ENCODE data around the gene MTR. TPM values are rescaled to one million over a fixed set of nuclear protein-coding genes. Genes with fewer than 3 reads are reported as not detected.

MTR gene
- total RNA-seq, 1 donor from 2014 or later: 35.7 TPM

DNA sequence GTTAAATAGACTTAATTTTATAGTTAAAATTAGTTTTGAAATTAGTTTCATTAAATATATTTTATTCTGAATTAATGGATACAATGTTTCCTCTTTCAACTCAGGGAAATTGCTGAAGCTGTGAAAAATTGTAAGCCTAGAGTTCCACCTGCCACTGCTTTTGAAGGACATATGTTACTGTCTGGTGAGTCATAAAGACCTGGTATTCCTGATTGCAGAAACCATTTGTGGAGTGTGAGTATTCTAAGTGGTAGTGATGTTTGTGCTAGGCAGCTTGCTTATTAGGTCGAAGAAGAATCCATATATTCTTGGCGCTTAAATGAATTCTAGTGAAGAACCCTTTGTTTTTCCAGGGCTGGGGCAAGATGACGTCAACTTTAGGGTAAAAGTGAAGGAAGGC, 34.0 kb downstream of the MTR start:
- H3K4me3 ChIP-seq: no peak overlapping the region
- peaks cover 95% of the 10 kb centered on the region for H3K36me3 ChIP-seq
- no peaks in the 10 kb centered on the region for H3K4me1 ChIP-seq
- DNase-seq: no peak
- TF ChIP-seq, protein P1, sequence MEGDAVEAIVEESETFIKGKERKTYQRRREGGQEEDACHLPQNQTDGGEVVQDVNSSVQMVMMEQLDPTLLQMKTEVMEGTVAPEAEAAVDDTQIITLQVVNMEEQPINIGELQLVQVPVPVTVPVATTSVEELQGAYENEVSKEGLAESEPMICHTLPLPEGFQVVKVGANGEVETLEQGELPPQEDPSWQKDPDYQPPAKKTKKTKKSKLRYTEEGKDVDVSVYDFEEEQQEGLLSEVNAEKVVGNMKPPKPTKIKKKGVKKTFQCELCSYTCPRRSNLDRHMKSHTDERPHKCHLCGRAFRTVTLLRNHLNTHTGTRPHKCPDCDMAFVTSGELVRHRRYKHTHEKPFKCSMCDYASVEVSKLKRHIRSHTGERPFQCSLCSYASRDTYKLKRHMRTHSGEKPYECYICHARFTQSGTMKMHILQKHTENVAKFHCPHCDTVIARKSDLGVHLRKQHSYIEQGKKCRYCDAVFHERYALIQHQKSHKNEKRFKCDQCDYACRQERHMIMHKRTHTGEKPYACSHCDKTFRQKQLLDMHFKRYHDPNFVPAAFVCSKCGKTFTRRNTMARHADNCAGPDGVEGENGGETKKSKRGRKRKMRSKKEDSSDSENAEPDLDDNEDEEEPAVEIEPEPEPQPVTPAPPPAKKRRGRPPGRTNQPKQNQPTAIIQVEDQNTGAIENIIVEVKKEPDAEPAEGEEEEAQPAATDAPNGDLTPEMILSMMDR (IDR thresholded peaks at IDR 0.05): no peak
- no peaks in the 10 kb centered on the region for H3K9me3 ChIP-seq
- intact Hi-C loops (cut with DNase I): no loop called here
- H3K27me3 ChIP-seq (ENCODE audit: low read depth): no peaks in the 10 kb centered on the region
- ATAC-seq: no peak
- no peak overlapping the region for H3K27ac ChIP-seq

DNA sequence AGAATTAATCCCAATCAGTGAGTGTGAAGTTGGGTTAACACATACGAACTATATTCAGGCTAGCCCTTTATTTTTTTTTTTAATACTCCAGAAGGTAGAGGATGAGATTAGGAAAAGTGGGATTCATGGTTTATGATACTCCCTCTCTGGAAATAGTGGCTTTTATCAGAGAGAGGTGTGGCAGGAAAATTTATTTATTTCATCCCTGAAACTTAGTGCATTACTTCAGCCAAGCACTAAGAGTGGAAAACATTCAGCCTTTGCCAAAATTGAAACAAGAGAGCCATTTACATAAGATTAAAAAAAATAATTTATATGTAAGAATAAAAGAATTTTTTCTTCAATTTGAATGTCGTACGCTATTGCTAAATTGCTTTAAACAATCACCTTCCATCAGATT, 35.0 kb downstream of the MTR start:
- DNase-seq (no peak), ATAC-seq (no peak)
- Histone ChIP-seq H3K4me1 (no peaks in the 10 kb centered on the region), H3K9me3 (no peaks in the 10 kb centered on the region), H3K27ac (no peak overlapping the region), H3K27me3 (ENCODE audit: low read depth) (no peaks in the 10 kb centered on the region), H3K4me3 (no peak overlapping the region), H3K36me3 (peaks cover 96% of the 10 kb centered on the region)
- intact Hi-C loops (cut with DNase I): no loop called here
- TF ChIP-seq, protein P1 (IDR thresholded peaks at IDR 0.05): no peak

DNA sequence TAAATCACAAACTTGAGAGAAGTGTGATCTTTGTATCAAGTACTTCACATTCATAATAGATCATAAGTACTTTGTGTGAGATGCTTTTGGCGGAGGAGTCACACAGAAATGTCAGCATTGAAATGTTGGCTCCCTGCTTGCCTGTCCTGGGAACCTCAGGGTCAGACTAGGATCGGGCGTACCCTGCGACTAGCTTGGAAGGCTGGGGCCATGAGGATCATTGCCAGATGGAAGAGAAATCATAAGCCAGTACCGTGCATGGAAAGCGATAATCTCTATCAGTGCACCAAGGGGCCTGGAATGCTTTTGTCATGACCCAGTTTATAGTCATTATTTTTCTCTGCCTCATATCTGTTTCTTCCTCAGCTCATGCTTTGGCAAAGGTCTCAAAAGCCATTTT, 35.5 kb downstream of the MTR start:
- no peak for DNase-seq
- H3K4me3 ChIP-seq: no peak overlapping the region
- intact Hi-C loops (cut with DNase I): no loop called here
- H3K27ac ChIP-seq: no peak overlapping the region
- peaks cover 97% of the 10 kb centered on the region for H3K36me3 ChIP-seq
- H3K9me3 ChIP-seq: no peaks in the 10 kb centered on the region
- ATAC-seq: no peak
- H3K4me1 ChIP-seq: no peaks in the 10 kb centered on the region
- H3K27me3 ChIP-seq (ENCODE audit: low read depth): no peaks in the 10 kb centered on the region
- TF ChIP-seq, protein P1 (IDR thresholded peaks at IDR 0.05): no peak

DNA sequence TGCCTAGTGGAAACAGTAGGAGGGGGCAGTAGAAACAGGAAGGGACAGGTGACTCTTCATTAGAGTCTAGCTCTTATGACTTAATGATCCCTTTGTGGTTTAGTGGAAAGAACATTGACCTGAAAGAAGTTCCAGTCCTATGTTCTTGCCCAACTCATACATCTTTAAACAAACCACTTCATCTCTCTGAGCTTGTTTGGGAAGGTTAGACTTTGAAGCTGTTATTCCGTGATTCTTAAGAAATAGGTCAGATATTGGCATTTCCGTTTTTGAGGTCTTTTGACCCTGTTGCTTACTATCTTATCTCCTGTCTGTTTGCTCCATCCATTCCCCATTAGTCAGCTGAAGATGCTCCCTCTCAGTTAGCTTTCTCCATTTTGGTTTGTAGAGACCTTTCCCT, 38.5 kb downstream of the MTR start:
- intact Hi-C loops (cut with DNase I): no loop called here
- H3K27me3 ChIP-seq (ENCODE audit: low read depth): no peaks in the 10 kb centered on the region
- TF ChIP-seq, protein P1 (IDR thresholded peaks at IDR 0.05): no peak
- no peaks in the 10 kb centered on the region for H3K4me1 ChIP-seq
- DNase-seq (no peak), ATAC-seq (no peak)
- H3K4me3 ChIP-seq: no peak overlapping the region
- H3K36me3 ChIP-seq: peaks cover 98% of the 10 kb centered on the region
- H3K27ac ChIP-seq: no peak overlapping the region
- no peaks in the 10 kb centered on the region for H3K9me3 ChIP-seq

DNA sequence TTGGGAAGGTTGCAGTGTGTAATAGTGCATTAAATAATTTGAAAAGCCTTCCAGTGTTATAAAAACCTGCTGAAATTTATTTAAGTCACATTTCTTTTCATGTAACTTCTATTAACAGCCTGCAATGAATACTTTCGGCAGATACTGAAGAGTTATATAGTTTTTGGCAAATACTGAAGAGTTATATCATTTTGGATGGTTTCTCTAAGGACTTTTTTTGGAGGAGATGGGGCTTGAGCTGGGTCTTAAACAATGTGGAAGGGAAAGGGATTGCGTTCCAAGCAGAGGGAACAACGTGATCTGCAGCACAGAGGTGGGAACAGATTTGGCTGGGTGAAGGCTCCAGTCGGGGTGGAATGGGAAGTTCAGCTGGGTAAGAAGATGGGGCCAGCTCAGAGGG, 39.8 kb downstream of the MTR start:
- no peaks in the 10 kb centered on the region for H3K9me3 ChIP-seq
- DNase-seq (no peak), ATAC-seq (no peak)
- H3K4me1 ChIP-seq: no peaks in the 10 kb centered on the region
- intact Hi-C loops (cut with DNase I): no loop called here
- no peaks in the 10 kb centered on the region for H3K27me3 ChIP-seq (ENCODE audit: low read depth)
- H3K36me3 ChIP-seq: peaks cover 98% of the 10 kb centered on the region
- H3K27ac ChIP-seq: no peak overlapping the region
- no peak overlapping the region for H3K4me3 ChIP-seq
- TF ChIP-seq, protein P1 (IDR thresholded peaks at IDR 0.05): no peak

DNA sequence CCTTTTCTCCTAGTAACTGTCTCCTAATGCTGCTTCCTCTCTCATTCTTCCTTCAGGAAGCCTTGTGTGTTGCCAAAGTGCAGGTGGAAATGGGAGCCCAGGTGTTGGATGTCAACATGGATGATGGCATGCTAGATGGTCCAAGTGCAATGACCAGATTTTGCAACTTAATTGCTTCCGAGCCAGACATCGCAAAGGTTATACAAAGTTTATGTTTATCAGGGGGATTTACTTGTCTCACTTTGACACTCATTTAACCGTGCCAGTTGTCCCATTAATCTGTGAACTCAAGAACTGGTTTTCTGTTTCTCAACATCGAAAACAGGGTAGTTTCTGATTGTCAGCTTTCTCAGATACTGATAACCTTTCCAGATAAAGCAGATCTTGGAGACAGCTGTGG, 40.4 kb downstream of the MTR start:
- TF ChIP-seq, protein P1 (IDR thresholded peaks at IDR 0.05): no peak
- intact Hi-C loops (cut with DNase I): no loop called here
- no peaks in the 10 kb centered on the region for H3K9me3 ChIP-seq
- DNase-seq (no peak), ATAC-seq (no peak)
- no peak overlapping the region for H3K27ac ChIP-seq
- H3K4me1 ChIP-seq: no peaks in the 10 kb centered on the region
- H3K27me3 ChIP-seq (ENCODE audit: low read depth): no peaks in the 10 kb centered on the region
- no peak overlapping the region for H3K4me3 ChIP-seq
- H3K36me3 ChIP-seq: peaks cover 98% of the 10 kb centered on the region
